Neural cell (in vitro differentiated cells): Measurements from ENCODE around the gene LPAR5. TPM values are rescaled to one million over a fixed set of nuclear protein-coding genes. Genes with fewer than 3 reads are reported as not detected.

Experiments
- H2AFZ ChIP-seq: fragments of 200-600, 300-800 bp; sonication (generic), shearing (Covaris generic); 2 replicates; pipeline ENCODE4 v1.6.0; 2014; ENCODE audit warnings: low read depth, mild to moderate bottlenecking, antibody characterized with exemption, low read length, moderate library complexity
- H3F3A ChIP-seq: fragments of 200-600 bp; shearing (Covaris generic); 2 replicates; pipeline ENCODE4 v1.6.1; 2016; ENCODE audit warnings: mild to moderate bottlenecking, moderate library complexity, mixed read lengths, antibody characterized with exemption, low read length; ENCODE audit not compliant: insufficient read depth, poor library complexity, severe bottlenecking
- H3K27ac ChIP-seq: fragments of 200-600, 300-800 bp; sonication (generic), shearing (Covaris generic); 2 replicates; pipeline ENCODE4 v1.5.1; 2014; ENCODE audit warnings: mild to moderate bottlenecking, low read length, moderate library complexity
- H3K27me3 ChIP-seq: fragments of 300-800, 200-600 bp; sonication (generic), shearing (Covaris generic); 2 replicates; pipeline ENCODE4 v1.6.0; 2014; ENCODE audit warnings: mild to moderate bottlenecking, low read depth, low read length, moderate library complexity; ENCODE audit not compliant: insufficient read depth
- H3K36me3 ChIP-seq: fragments of 300-800, 200-600 bp; sonication (generic), shearing (Covaris generic); 2 replicates; pipeline ENCODE4 v1.5.1; 2014; ENCODE audit warnings: mild to moderate bottlenecking, antibody characterized with exemption, low read length, moderate library complexity; ENCODE audit not compliant: insufficient read depth
- H3K4me2 ChIP-seq: fragments of 300-800, 200-600 bp; sonication (generic), shearing (Covaris generic); 2 replicates; pipeline ENCODE4 v1.6.0; 2014; ENCODE audit warnings: mild to moderate bottlenecking, low read length
- H3K4me3 ChIP-seq: fragments of 300-800, 200-600 bp; sonication (generic), shearing (Covaris generic); 2 replicates; pipeline ENCODE4 v1.5.1; 2014; ENCODE audit warnings: mild to moderate bottlenecking, low read length, moderate library complexity
- H3K79me2 ChIP-seq: fragments of 200-600 bp; shearing (Covaris generic); replicated peaks from 2 replicates; pipeline ENCODE4 v1.6.0; 2014; ENCODE audit warnings: mild to moderate bottlenecking, low read length, moderate library complexity; ENCODE audit not compliant: insufficient read depth
- H3K9ac ChIP-seq: fragments of 300-800, 200-600 bp; sonication (generic), shearing (Covaris generic); 2 replicates; pipeline ENCODE4 v1.6.1; 2016; ENCODE audit warnings: mild to moderate bottlenecking, low read length, mixed read lengths
- H3K9me2 ChIP-seq: fragments of 200-600 bp; shearing (Covaris generic); 2 replicates; pipeline ENCODE4 v1.6.1; 2016; ENCODE audit warnings: mild to moderate bottlenecking, low read length, mixed read lengths; ENCODE audit not compliant: insufficient read depth
- H3K9me3 ChIP-seq: fragments of 200-600, 300-800 bp; sonication (generic), shearing (Covaris generic); 2 replicates; pipeline ENCODE4 v1.6.1; 2016; ENCODE audit warnings: mild to moderate bottlenecking, mixed run types, low read length, moderate library complexity, mixed read lengths
- H4K20me1 ChIP-seq: fragments of 200-600 bp; shearing (Covaris generic); 2 replicates; pipeline ENCODE4 v1.6.1; 2016; ENCODE audit warnings: mild to moderate bottlenecking, mixed run types; ENCODE audit not compliant: insufficient read depth
- CTCF ChIP-seq: fragments of 450-650 bp; IDR thresholded peaks from 2 replicates; pipeline ENCODE4 v1.5.1; 2014; ENCODE audit warnings: antibody characterized with exemption, mild to moderate bottlenecking, moderate library complexity; ENCODE audit not compliant: poor library complexity, severe bottlenecking
- EP300 ChIP-seq: fragments of 450-650 bp; conservative IDR thresholded peaks from 2 replicates; pipeline ENCODE4 v1.6.1; 2014; ENCODE audit warnings: antibody characterized with exemption, mild to moderate bottlenecking, moderate library complexity; ENCODE audit not compliant: poor library complexity, severe bottlenecking
- EZH2 ChIP-seq: fragments of 200-600, 300-800 bp; shearing (Covaris generic), sonication (generic); IDR thresholded peaks from 2 replicates; pipeline ENCODE4 v1.6.1; 2014; ENCODE audit warnings: antibody characterized with exemption, low read length, borderline replicate concordance, mild to moderate bottlenecking; ENCODE audit not compliant: insufficient read depth, poor library complexity, severe bottlenecking
- MXI1 ChIP-seq: fragments of 450-650 bp; conservative IDR thresholded peaks from 2 replicates; pipeline ENCODE4 v1.6.1; 2014; ENCODE audit warnings: antibody characterized with exemption, mild to moderate bottlenecking; ENCODE audit not compliant: poor library complexity, severe bottlenecking
- POLR2AphosphoS5 ChIP-seq: IDR thresholded peaks from 2 replicates; pipeline ENCODE4 v1.6.1; 2012
- RAD21 ChIP-seq: fragments of 450-650 bp; conservative IDR thresholded peaks from 2 replicates; pipeline ENCODE4 v1.6.1; 2014; ENCODE audit warnings: antibody characterized with exemption, mild to moderate bottlenecking, moderate library complexity
- REST ChIP-seq: IDR thresholded peaks from 2 replicates; pipeline ENCODE4 v1.6.1; 2012; ENCODE audit warnings: borderline replicate concordance
- SMC3 ChIP-seq: fragments of 450-650 bp; conservative IDR thresholded peaks from 2 replicates; pipeline ENCODE4 v1.6.1; 2014; ENCODE audit warnings: antibody characterized with exemption, mild to moderate bottlenecking, moderate library complexity; ENCODE audit not compliant: poor library complexity
- TAF1 ChIP-seq: IDR thresholded peaks from 2 replicates; pipeline ENCODE4 v1.6.1; 2012; ENCODE audit warnings: low read depth
- polyA plus RNA-seq: library from polyadenylated mRNA; depleted of rRNA; stranded (reverse); fragments of >200 nt; gene quantifications from 2 replicates; pipeline ENCODE4 v1.2.3, GENCODE V29; 2014

The LPAR5 gene
- polyA plus RNA-seq, 1 donor from 2014 or later: not detected

GRCh38 chr12:6635375-6635855 is 344 bp downstream of the LPAR5 start:
- no peak overlapping the region for H3K27ac ChIP-seq
- H3K9me3 ChIP-seq: no peaks in the 10 kb centered on the region
- no peak overlapping the region for H3K9ac ChIP-seq
- no peaks in the 10 kb centered on the region for H3F3A ChIP-seq
- no peak for TF ChIP-seq SMC3
- no peak for TF ChIP-seq RAD21
- no peak for TF ChIP-seq CTCF
- no peak for TF ChIP-seq MXI1
- TF ChIP-seq EZH2: no peak
- no peaks in the 10 kb centered on the region for H3K27me3 ChIP-seq
- H3K79me2 ChIP-seq: no peaks in the 10 kb centered on the region
- no peaks in the 10 kb centered on the region for H4K20me1 ChIP-seq
- no peak overlapping the region for H2AFZ ChIP-seq
- no peaks in the 10 kb centered on the region for H3K36me3 ChIP-seq
- H3K4me3 ChIP-seq: no peak overlapping the region
- H3K4me2 ChIP-seq: no peak overlapping the region
- no peaks in the 10 kb centered on the region for H3K9me2 ChIP-seq

DNA sequence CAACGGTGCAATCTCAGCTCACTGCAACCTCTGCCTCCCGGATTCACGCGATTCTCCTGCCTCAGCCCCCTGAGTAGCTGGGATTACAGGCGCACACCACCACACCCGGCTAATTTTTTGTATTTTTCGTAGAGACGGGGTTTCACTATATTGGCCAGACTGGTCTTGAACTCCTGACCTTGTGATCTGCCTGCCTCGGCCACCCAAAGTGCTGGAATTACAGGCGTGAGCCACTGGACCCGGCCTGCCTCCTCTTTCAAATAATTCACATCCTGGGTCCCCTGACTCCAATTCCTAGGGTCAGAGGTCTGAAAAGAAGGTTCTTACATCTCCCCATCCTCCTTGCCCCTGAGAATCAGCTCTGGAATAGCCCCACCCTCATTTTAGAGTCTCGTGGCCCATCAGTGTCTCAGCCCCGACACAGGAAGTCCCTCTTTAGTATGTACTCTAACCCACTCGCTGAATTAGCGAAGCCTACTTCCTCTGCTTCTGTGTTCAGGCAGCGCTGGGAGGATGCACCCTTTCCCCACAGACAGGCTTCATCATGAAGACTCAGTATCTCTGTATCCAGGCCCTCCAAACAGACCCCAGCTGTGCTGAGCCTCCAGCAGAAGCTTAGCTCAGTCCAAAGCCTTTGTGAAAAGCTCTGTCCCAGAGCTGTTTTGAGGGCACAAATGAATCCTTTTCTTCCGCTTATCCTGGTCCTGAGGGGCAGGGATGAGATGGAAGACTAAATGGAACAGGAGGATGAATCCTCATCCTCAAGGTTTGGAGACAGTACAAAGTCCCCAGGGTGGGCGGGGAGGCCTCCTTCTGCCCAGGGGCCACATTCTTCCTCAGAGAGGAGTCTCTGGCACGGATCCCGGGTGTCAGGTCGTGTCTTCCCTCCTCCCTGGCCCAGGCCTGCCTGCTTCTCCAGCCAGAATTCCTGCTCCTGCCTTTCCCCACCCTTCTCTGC is 3.5 kb downstream of the LPAR5 start:
- Histone ChIP-seq H4K20me1 (no peaks in the 10 kb centered on the region), H3K27me3 (no peaks in the 10 kb centered on the region), H2AFZ (no peak overlapping the region), H3F3A (no peaks in the 10 kb centered on the region), H3K27ac (no peak overlapping the region), H3K9me2 (no peaks in the 10 kb centered on the region), H3K79me2 (no peaks in the 10 kb centered on the region), H3K4me2 (no peak overlapping the region), H3K9me3 (no peaks in the 10 kb centered on the region), H3K4me3 (no peak overlapping the region), H3K36me3 (no peaks in the 10 kb centered on the region), H3K9ac (no peak overlapping the region)
- TF ChIP-seq POLR2AphosphoS5 (no peak), MXI1 (no peak), RAD21 (no peak), REST (no peak), EP300 (no peak), SMC3 (no peak), TAF1 (no peak), EZH2 (no peak), CTCF (no peak)
